Transverse colon (tissue), 4 donors: ENCODE results near the gene STXBP1.

ENCODE experiments used
- CTCF ChIP-seq, 5 experiments: fragments of 200-600 bp in 3 of 5; fragments of 450-650 bp in 2 of 5; sonication (generic) in 3 of 5; IDR thresholded peaks; 1 replicate in 2 of 5; 2 replicates in 3 of 5; pipeline ENCODE4 v1.5.1; 2016 to 2017; ENCODE audit warnings: antibody characterized with exemption in 5 of 5, inconsistent platforms in 3 of 5, mild to moderate bottlenecking in 2 of 5, moderate library complexity in 1 of 5
- EP300 ChIP-seq: sonication (generic); formaldehyde crosslinking; IDR thresholded peaks from one replicate; pipeline ENCODE4 v1.6.1; 2017; ENCODE audit warnings: antibody characterized with exemption, low read depth
- POLR2A ChIP-seq: fragments of 450-650 bp; IDR thresholded peaks from one replicate; pipeline ENCODE4 v1.6.1; 2016; ENCODE audit warnings: antibody characterized with exemption, mild to moderate bottlenecking, moderate library complexity
- POLR2AphosphoS5 ChIP-seq, 3 donors: sonication (generic); formaldehyde crosslinking; IDR thresholded peaks; one replicate each; pipeline ENCODE4 v1.6.1; 2016; ENCODE audit warnings: antibody characterized with exemption in 3 of 3

- TF ChIP-seq CTCF (IDR thresholded peaks at IDR 0.05) (no peak), POLR2A (no peak), EP300 (no peak), POLR2AphosphoS5 (IDR thresholded peaks at IDR 0.05) (no peak)
Measured at GRCh38 chr9:127578627-127578951, 33.5 kb upstream of the STXBP1 start.
